PC-3 (cell line): ENCODE measurements around the gene VPS8. TPM values are rescaled to one million over a fixed set of nuclear protein-coding genes. Genes with fewer than 3 reads are reported as not detected.

Experiments used
- ATAC-seq: fragments of 200-7000 bp; cut with Tn5 transposase; 2 replicates; pipeline ENCODE4 v1.9.1; 2020; ENCODE audit warnings: mild to moderate bottlenecking, moderate library complexity
- BruUV-seq: library from RNA; stranded (reverse); fragments of 400-500 nt; replicated peaks from 2 replicates; lab custom pipeline; 2021; lab: Mats Ljungman, UMichigan
- CTCF ChIA-PET: fragments of 300-600 bp; sonication (Branson Sonifier 250); formaldehyde crosslinking; loops from one replicate; lab custom pipeline; 2022; ENCODE audit warnings: antibody characterized with exemption; lab: Charles Lee
- POLR2A ChIA-PET: fragments of 300-600 bp; sonication (Branson Sonifier 250); formaldehyde crosslinking; loops from one replicate; lab custom pipeline; 2022; ENCODE audit warnings: antibody characterized with exemption; ENCODE audit not compliant: unreplicated experiment; lab: Charles Lee
- DNase-seq: peaks from one replicate; pipeline ENCODE4 v3.0.0-alpha.2; 2015
- H2AFZ ChIP-seq: fragments of 300-600 bp; sonication (generic); 2 replicates; pipeline ENCODE4 v1.6.0; 2016; ENCODE audit warnings: antibody characterized with exemption, low read length
- H3F3A ChIP-seq: fragments of 300-600 bp; sonication (generic); one replicate; pipeline ENCODE4 v1.6.0; 2017; ENCODE audit warnings: antibody characterized with exemption, low read length, control low read depth, mild to moderate bottlenecking; ENCODE audit not compliant: unreplicated experiment
- H3K27ac ChIP-seq: fragments of 300-600 bp; sonication (generic); 2 replicates; pipeline ENCODE4 v1.5.1; 2016; ENCODE audit warnings: mild to moderate bottlenecking, low read length
- H3K27me3 ChIP-seq: fragments of 300-600 bp; sonication (generic); 2 replicates; pipeline ENCODE4 v1.6.1; 2016; ENCODE audit warnings: low read length, mixed read lengths
- H3K36me3 ChIP-seq: fragments of 300-600 bp; sonication (generic); 2 replicates; pipeline ENCODE4 v1.6.1; 2016; ENCODE audit warnings: low read depth, mixed run types, low read length, mixed read lengths
- H3K4me1 ChIP-seq: fragments of 300-600 bp; sonication (generic); 2 replicates; pipeline ENCODE4 v1.5.1; 2016; ENCODE audit warnings: low read length; ENCODE audit not compliant: insufficient read depth
- H3K4me2 ChIP-seq: fragments of 300-600 bp; sonication (generic); 2 replicates; pipeline ENCODE4 v1.6.0; 2016; ENCODE audit warnings: low read length
- H3K4me3 ChIP-seq: fragments of 300-600 bp; sonication (generic); 2 replicates; pipeline ENCODE4 v1.5.1; 2016; ENCODE audit warnings: mild to moderate bottlenecking, low read length, mixed read lengths
- H3K79me2 ChIP-seq: fragments of 300-600 bp; sonication (generic); 2 replicates; pipeline ENCODE4 v1.6.1; 2017; ENCODE audit warnings: low read length, mixed read lengths
- H3K9ac ChIP-seq: fragments of 300-600 bp; sonication (generic); 2 replicates; pipeline ENCODE4 v1.6.0; 2016; ENCODE audit warnings: mild to moderate bottlenecking, low read length
- H3K9me2 ChIP-seq: fragments of 300-600 bp; sonication (generic); replicated peaks from 2 replicates; pipeline ENCODE4 v1.6.1; 2016; ENCODE audit warnings: mixed run types, low read length, mixed read lengths
- H3K9me3 ChIP-seq: fragments of 300-600 bp; sonication (generic); 2 replicates; pipeline ENCODE4 v1.6.1; 2016; ENCODE audit warnings: low read length, mixed read lengths
- H4K20me1 ChIP-seq: fragments of 300-600 bp; sonication (generic); 2 replicates; pipeline ENCODE4 v1.6.1; 2016; ENCODE audit warnings: low read length, mixed read lengths
- EZH2 ChIP-seq: fragments of 300-600 bp; sonication (generic); IDR thresholded peaks from one replicate; pipeline ENCODE4 v1.6.1; 2017; ENCODE audit warnings: antibody characterized with exemption, mild to moderate bottlenecking, low read length; ENCODE audit not compliant: unreplicated experiment
- EZH2phosphoT487 ChIP-seq: fragments of 300-600 bp; sonication (generic); IDR thresholded peaks from 2 replicates; pipeline ENCODE4 v1.6.1; 2018; ENCODE audit warnings: mild to moderate bottlenecking, antibody characterized with exemption, low read length, borderline replicate concordance
- intact Hi-C: fragments of 100-400 bp; cut with micrococcal nuclease; formaldehyde crosslinking; loops from 2 replicates; pipeline ENCODE4 v1.9.0; 2023
- total RNA-seq: library from RNA; depleted of rRNA; stranded (reverse); fragments of >200 nt; gene quantifications from 2 replicates; pipeline ENCODE4 v1.2.3, GENCODE V29; 2014
- TF ChIP-seq, protein P1 (sequence below): fragments of 300-600 bp; sonication (generic); conservative IDR thresholded peaks from 2 replicates; pipeline ENCODE4 v1.5.1; 2017; ENCODE audit warnings: antibody characterized with exemption, low read depth, mild to moderate bottlenecking, low read length

Gene VPS8
- total RNA-seq, 1 experiment from 2014 or later = 38.0 TPM

- no peaks in the 10 kb centered on the region for H3K9me3 ChIP-seq
- BruUV-seq = no TSS peak
- POLR2A ChIA-PET = interaction anchor here (0.8 kb wide), 1 partner anchor 162 kb away, joined by 9 read pairs; no protein-coding TSS in a partner anchor
Measured at GRCh38 chr3:184823990-184824389, 12.0 kb downstream of the VPS8 start.

GRCh38 chr3:184825121-184825820, 13.3 kb downstream of the VPS8 start:
- ChIA-PET CTCF (no interaction called here), POLR2A (interaction anchor here (0.6 kb wide), 1 partner anchor 9 kb away, joined by 3 read pairs; no protein-coding TSS in a partner anchor)
- H4K20me1 ChIP-seq = no peaks in the 10 kb centered on the region
- no peak overlapping the region for H3K27ac ChIP-seq
- no peaks in the 10 kb centered on the region for H3K79me2 ChIP-seq
- H3F3A ChIP-seq = no peaks in the 10 kb centered on the region
- H3K4me2 ChIP-seq = no peak overlapping the region
- intact Hi-C loops = no loop called here
- no peaks in the 10 kb centered on the region for H3K9me2 ChIP-seq
- DNase-seq = no peak
- TF ChIP-seq EZH2 (no peak), EZH2phosphoT487 (no peak)
- TF ChIP-seq, protein P1, sequence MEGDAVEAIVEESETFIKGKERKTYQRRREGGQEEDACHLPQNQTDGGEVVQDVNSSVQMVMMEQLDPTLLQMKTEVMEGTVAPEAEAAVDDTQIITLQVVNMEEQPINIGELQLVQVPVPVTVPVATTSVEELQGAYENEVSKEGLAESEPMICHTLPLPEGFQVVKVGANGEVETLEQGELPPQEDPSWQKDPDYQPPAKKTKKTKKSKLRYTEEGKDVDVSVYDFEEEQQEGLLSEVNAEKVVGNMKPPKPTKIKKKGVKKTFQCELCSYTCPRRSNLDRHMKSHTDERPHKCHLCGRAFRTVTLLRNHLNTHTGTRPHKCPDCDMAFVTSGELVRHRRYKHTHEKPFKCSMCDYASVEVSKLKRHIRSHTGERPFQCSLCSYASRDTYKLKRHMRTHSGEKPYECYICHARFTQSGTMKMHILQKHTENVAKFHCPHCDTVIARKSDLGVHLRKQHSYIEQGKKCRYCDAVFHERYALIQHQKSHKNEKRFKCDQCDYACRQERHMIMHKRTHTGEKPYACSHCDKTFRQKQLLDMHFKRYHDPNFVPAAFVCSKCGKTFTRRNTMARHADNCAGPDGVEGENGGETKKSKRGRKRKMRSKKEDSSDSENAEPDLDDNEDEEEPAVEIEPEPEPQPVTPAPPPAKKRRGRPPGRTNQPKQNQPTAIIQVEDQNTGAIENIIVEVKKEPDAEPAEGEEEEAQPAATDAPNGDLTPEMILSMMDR = no peak
- H3K9me3 ChIP-seq = no peaks in the 10 kb centered on the region
- no TSS peak for BruUV-seq
- ATAC-seq = no peak
- H2AFZ ChIP-seq = no peak overlapping the region
- no peak overlapping the region for H3K4me3 ChIP-seq
- no peaks in the 10 kb centered on the region for H3K4me1 ChIP-seq
- H3K9ac ChIP-seq = no peak overlapping the region
- H3K27me3 ChIP-seq = no peaks in the 10 kb centered on the region
- H3K36me3 ChIP-seq = no peaks in the 10 kb centered on the region; the same call in 1 of the 2 replicates

More at GRCh38 chr3:184823990-184824389, 12.0 kb downstream of the VPS8 start:
- ATAC-seq = no peak
- intact Hi-C loops = no loop called here
- Histone ChIP-seq H3K9me2 (no peaks in the 10 kb centered on the region), H3K4me2 (no peak overlapping the region), H4K20me1 (no peaks in the 10 kb centered on the region), H3F3A (no peaks in the 10 kb centered on the region), H3K4me3 (no peak overlapping the region), H3K4me1 (no peaks in the 10 kb centered on the region), H2AFZ (no peak overlapping the region), H3K36me3 (no peaks in the 10 kb centered on the region; the same call in 1 of the 2 replicates), H3K27me3 (no peaks in the 10 kb centered on the region), H3K79me2 (no peaks in the 10 kb centered on the region), H3K9ac (no peak overlapping the region), H3K27ac (no peak overlapping the region)
- CTCF ChIA-PET = no interaction called here
- no peak for TF ChIP-seq EZH2
- no peak for DNase-seq

- ChIA-PET CTCF (no interaction called here), POLR2A (no interaction called here)
- no peaks in the 10 kb centered on the region for H3K79me2 ChIP-seq
- H3K9ac ChIP-seq = no peak overlapping the region
- no peaks in the 10 kb centered on the region for H4K20me1 ChIP-seq
- no peak overlapping the region for H3K4me3 ChIP-seq
- H3K27ac ChIP-seq = no peak overlapping the region
- H3K4me1 ChIP-seq = no peaks in the 10 kb centered on the region
- ATAC-seq (no peak), DNase-seq (no peak)
- intact Hi-C loops = no loop called here
- TF ChIP-seq, protein P1 = no peak
- no peak for TF ChIP-seq EZH2
- TF ChIP-seq EZH2phosphoT487 = no peak
- no peaks in the 10 kb centered on the region for H3F3A ChIP-seq
- no peak overlapping the region for H3K4me2 ChIP-seq
- no peaks in the 10 kb centered on the region for H3K9me2 ChIP-seq
- no peak overlapping the region for H2AFZ ChIP-seq
- no peaks in the 10 kb centered on the region for H3K27me3 ChIP-seq
- H3K36me3 ChIP-seq = peaks cover under 1% of the 10 kb centered on the region; the same call in 1 of the 2 replicates
- no TSS peak for BruUV-seq
- H3K9me3 ChIP-seq = no peaks in the 10 kb centered on the region
Measured at GRCh38 chr3:184827572-184827971, 15.6 kb downstream of the VPS8 start.
